ENCODE results near the gene OTOA. TPM values are rescaled to one million over a fixed set of nuclear protein-coding genes. Genes with fewer than 3 reads are reported as not detected.
A peak's percentile ranks its signal among the peaks of the same experiment; 100 is the strongest.

OTOA gene
- 0.11 and 0.13 TPM in 2 replicates for total RNA-seq

GRCh38 chr16:21663889-21664647 is at the start of gene OTOA:
TSS of gene OTOA (plus strand) at chr16:21663968. CDS start at chr16:21678515, 14,547 bp downstream.

GRCh38 chr16:21652453-21652852 is 11.3 kb upstream of the OTOA start, which contains the start of gene IGSF6:
TSS of gene IGSF6 (minus strand) at chr16:21652608. CDS start at chr16:21652598, 10 bp downstream.

Small RNA genes within 50 kb of the gene (small RNA-seq; reads per million reads assigned to genes)
- 0.38 reads per million, percentile 3 among the genes with 10 or more reads in this experiment for gene RNU6-1005P
- not detected for gene RNU6-196P

Other genes starting within 250 kb of the OTOA start
- 192 and 244 TPM in 2 replicates for gene METTL9, start 64.4 kb upstream of the OTOA start, total RNA-seq
- not detected in 2 replicates for gene IGSF6, start 11.4 kb upstream of the OTOA start, total RNA-seq
- 37.4 and 39.7 TPM in 2 replicates for gene NPIPB4, start 193.8 kb downstream of the OTOA start, total RNA-seq

All from articular chondrocyte of knee joint (primary cell).